Endometrium (tissue), 2 donors: Measurements from ENCODE around the gene CREBBP.

Experiments
- FAIRE-seq: peaks from 2 replicates; lab custom pipeline; 2012; peaks lifted over from hg19 to GRCh38; lab: Jason Lieb, UNC
- donor health status: control.
- donor health status: control.

Gene CREBBP

DNA sequence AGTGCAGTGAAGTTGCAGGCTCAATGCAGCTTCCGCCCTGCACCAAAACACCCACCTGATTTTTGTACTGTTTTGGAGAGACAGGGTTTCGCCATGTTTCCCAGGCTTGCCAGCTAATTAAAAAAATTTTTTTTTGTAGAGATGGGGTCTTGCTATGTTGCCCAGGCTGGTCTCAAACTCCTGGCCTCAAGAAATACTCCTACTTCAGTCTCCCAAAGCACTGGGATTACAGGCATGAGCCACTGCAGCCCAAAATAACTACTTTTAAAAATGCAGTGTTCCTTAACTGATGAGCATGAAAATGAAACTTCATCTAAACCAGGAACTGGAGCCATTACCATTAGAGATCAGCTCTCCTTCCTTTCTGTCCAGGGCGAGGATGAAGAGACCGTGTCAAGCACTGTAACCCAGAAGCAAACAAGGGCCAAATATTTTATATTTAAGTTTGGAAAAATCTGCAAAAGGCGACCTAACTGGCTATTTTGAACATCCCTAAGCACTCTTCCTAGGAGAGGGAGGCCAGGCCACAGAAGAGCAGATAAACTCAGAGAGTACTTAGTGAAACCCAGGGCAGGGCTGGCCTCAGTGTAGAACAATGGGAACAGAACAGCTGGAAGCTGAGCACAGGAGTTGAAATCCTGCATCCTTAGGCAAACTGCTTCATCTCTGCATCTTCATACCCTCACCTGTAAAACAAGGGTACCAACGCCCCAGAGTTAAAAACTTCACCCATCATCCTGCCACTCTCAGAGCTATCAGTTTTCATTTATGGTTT lies 24.0 kb downstream of the CREBBP start:
- FAIRE-seq, result no peak

DNA sequence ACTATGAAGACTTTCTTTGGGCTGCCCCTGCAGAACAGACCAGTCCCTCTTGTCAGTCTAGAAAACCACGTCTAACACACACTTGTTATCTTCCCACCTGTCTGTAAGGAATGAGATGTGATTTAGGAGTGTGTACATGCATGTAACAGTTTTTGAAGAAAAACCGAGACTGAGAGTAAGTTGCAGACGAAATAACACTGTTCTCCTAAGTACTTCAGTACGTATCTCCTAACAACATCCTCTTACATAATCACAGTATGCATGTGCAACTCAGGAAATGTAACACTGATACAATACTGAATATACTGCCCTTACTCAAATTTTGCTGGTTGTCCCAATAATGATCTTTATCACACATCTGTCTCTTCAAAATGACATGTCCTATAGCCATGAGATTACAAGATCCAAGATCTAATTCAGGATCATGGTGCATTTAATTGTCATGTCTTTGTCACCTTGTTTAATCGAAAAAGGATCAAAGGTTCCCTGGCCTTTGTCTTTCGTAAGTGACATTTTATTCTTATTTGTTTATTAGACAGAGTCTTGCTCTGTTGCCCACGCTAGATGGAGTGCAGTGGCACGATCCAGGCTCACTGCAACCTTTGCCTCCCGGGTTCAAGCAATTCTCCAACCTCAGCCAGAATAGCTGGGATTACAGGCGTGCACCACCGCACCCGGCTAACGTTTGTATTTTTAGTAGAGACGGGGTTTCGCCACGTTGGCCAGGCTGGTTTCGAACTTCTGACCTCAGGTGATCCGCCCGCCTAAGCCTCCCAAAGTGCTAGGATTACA lies 25.6 kb downstream of the CREBBP start:
- FAIRE-seq, result no peak

DNA sequence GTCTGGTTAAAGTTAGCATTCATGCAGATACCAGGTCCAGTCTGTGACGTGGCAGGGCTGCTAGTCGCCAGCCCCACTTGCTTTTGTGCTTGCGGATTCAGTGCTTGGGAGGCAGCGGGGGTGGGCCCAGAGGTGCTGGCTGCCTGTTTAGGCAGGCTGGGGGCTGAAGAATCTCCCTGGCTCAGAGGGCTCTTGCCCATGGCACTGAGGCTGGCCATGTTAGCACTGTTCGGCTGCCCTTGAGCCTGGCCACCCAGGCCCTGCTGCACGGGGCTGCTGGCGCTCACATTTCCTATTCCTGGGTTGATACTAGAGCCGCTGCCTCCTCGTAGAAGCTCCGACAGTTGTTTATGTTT lies 30.0 kb downstream of the CREBBP start:
- FAIRE-seq, result no peak

DNA sequence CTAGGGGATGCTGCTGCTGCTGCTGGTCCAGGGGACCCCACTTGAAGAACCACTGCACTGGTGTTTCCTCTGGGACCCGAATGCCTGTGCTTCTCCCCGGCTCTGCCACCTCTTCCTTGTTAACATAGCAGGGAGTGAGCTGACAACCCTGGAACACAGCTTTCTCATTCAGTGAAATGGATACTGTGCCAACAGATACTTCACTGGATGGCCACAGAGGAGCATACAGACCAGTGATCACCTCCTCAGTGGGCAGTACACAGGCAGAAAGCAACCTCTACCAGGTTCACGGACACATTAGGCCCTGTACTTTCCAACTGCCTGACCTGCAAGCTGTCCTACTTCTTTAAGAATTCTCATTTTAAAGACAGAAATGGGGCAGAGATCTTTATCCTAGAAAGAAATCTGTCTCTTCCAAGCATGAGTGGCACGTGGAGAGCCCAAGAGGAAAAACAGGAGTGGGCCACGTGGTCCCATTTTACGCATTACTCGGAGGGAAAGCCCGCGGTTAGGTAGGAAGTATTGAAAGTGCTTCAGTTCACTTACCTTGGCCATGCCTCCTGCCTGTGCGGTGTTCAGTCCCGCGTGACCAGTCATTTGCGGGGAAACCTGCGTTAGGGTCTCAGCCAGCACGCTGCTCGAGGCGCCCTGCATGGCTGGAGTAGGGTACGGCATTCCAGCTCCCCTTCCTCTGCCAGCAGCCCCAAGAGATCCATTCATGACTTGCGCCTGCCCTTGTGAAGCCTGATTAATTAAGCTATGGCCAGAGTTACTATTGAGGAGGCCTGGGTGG lies 30.6 kb downstream of the CREBBP start:
- no peak for FAIRE-seq

DNA sequence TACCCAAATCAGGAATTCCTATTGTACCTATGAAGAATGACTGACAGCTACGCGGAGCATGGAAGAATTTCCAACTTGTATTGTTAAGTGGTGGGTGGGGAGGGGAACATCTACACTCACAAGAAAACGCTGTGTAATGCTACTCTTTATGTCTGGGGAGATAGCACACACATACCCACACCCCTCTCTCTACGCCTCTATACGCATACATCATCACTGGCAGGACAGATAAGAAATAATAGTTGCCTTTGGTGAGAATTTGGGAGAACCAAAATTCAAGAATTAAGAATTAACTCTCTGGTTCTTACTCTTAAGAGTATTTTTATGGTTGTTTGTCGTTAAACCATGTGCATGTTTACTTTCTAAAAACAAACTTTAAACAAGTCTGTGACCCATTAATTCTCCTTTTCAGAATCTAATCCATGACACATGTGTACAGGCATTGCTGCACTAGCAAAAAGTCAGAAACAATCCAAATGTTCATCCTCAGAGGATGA lies 33.9 kb downstream of the CREBBP start:
- peak; percentile 12 for FAIRE-seq

DNA sequence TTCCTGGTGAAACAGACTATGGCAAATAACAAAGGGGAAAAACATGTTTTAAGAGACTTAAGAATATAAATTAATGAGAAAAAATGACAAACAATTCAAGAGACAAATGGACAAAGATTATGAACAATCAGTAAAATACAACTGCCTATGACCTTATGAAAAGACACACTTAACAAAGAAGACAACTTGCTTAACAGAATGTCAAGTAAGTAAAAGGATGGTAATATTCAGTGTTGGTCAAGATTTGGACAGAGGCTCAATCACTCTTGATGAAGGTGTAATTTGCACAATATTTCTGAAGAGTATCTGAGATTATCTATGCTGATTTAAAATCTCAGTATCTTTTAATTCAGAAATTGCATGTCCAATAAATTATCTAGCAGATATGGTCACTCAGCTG lies 34.4 kb downstream of the CREBBP start:
- no peak for FAIRE-seq

DNA sequence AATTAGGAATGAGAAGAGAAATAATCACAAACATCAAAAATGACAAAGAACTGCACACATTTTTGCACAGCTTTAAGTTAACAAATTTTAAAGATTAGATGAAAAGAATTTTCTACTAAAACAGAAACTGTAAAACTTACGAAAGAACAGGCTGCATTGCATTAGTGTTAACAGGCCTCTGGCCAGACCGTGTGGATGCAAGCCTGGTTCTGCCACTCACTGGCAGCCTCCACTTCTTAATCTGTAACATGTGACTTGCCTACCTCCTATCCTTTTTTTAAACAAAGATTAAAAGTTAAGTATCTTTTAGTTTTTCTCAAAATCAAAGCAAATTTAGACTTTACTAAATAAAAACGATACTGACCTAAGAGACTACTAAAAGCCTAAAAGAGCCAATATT lies 37.5 kb downstream of the CREBBP start:
- FAIRE-seq, result no peak

DNA sequence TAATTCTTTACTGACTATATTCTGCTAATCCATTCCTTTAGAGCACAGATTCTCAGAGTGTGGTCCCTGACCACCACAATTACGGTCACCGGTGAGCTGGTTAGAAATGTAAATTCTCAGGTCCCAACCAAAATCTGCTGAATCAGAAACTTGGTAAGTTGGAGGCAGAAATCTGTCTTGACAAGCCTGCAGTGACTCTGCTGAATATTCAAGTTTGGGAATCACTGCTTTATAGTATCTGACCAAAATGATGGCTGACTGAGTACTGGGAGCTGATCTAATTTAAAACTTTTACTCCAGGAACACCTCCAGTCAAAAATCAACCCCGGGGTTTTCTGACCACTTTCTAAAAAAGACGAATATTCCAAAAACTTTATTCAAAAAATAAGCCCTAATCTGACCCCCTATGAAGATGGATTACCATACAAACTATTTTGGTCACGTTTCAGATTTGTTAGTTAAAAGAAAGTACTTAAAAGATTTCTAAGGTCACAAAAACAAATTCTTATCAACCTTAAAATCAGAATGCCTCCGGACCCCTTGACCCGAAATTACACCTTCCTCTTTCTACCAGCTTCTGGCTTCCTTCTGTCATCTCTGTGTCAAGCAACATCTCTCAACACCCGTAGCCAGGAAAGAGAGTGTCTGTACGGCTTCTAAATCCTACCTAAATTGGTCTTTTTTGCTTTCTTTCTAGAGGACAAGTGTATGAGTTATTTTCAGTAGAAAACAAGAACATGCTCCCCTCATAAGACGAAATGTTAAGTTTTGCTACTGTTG lies 38.6 kb downstream of the CREBBP start:
- no peak for FAIRE-seq

DNA sequence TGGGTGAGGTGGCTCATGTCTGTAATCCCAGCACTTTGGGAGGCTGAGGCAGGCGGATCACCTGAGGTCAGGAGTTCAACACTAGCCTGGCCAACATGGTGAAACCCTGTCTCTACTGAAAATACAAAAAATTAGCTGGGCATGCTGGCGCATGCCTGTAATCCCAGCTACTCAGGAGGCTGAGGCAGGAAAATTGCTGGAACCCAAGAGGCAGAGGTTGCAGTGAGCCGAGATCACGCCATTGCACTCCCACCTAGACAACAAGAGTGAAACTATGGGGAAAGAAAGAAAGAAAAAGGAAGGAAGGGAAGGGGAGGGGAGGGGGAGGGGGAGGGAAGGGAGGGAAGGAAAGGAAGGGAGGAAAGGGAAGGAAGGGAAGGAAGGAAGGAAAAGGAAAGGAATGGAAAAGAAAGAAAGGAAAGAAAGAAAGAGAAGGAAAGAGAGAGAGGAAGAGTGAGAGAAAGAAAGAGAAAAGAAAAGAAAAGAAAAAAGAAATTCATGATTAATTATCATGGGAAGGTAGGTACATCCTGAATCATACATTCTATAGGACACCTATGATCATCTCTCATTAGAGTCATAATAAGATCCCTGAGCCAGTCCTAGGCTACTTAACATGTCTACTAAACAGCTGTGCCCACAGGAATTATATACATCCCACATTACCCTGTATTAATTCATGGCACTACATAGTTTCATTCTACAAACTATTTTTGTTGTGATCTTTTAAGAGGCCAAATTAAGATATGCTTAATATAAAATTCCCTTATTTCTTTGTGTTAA lies 40.9 kb downstream of the CREBBP start:
- FAIRE-seq, result no peak

DNA sequence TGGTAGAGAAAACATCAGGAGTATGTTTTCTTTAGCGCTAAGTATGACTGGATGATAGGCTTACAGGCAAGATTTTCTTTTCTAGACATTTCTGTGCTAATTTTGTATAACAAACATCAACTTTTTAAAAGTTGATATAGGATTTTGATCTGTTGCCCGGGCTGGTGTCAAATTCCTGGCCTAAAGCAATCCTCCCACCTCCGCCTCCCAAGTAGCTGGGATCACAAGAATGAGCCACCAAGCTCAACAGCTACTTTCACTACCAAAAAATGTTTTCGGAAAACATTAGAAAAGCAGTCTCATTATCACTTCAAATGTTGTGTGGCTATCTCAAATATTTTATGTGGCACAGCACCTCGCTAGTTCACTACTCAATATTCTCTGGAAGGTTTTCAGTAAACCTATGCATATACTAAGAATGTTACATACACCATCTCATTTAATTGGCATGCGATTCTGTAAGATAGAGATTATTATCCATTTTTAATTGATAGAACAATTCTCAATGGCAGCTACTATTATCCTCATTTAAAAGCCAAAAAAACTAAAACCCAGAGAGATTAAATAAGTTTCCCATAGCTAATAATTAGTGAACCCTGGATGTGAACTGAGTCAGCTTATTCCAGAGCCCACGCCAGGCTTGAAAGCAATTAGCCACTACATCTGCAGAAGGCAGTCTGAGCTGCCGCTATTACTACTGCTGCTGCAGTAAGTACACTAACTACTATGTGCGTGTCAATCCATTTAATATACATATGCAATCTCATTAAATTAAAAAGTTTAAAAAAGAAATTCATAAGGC lies 41.7 kb downstream of the CREBBP start:
- no peak for FAIRE-seq

DNA sequence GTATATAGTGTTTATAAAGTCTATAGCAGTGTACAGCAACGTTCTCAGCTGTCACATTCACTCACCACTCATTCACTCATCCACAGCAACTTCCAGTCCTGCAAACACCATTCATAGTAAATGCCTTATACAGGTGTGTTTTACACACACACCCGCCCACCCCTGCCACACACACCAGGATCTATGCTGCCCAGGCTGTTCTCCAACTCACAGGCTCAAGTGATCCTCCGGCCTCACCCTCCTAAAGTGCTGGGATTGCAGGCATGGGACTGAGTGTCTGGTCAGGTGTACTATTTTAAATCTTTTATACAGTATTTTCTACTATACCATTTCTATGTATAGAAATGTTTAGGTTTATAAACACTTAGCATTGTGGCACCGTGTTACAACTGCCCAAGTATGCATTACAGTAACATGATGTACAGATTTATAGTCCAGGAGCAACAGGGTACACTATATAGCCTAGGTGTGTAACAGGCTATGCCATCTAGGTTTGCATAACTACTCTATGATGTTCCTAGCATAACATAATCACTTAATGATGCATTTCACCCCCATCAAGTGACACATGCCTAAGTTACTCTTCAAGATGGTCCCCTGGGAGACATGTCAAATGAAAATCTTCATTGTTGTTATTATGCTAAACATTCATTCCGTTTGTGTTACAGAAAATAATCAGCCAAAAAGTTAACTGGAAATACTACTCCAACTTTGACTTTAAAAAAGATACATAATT lies 42.5 kb downstream of the CREBBP start:
- no peak for FAIRE-seq

DNA sequence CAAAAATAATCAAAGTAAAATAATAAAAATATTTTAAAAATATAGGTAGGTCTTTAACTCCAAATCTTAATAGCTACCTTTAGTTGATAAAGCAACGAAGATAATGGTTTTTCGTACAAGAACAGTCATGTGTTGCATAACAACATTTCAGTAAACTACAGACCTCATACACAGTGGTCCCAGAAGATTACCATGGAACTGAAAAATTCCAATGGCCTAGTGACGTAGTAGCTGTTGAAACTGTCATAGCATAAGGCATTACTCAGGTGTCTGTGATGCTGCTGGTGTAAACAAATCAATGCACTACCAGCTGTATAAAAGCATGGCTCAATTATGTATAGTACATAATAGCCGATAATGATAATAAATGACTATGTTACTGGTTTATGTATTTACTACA lies 43.9 kb downstream of the CREBBP start:
- no peak for FAIRE-seq

DNA sequence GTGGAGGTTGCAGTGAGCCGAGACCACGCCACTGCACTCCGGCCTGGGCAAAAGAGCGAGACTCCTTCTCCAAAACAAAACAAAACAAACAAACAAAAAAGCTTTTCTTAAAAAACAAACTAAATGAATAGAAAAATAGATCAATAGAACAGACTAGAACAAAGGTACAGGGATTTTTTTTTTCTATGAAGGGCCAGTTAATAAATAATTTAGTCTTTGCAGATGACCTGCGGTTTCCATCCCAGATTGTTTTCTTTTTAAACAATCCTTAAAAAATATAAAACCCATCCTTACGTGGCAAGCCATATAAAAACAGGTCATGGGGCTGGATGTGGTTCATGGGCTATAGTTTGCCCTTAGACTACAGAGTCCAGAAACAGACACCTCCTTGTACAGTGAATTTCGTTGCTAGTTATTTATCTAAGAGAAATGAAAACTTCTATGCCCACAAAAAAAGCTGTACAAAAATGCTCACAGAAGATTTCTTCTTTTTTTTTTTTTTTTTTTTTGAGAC lies 45.4 kb downstream of the CREBBP start:
- no peak for FAIRE-seq

DNA sequence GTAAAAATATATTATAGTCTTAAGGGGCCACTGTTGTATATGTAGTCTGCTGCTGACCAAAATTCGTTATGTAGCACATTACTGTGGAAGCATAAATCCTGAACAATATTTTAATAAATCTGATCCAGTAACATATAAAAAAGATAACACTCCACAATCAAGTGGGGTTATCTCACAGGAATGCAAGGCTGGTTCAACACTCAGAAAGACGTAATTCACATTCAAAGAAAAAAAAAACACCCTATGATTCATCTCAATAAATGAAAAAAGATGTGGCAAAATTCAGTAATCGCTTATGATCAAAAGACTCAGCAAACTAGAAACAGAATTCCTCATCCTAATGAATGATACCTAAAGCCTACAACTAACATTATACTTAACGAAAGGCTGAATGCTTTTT lies 47.8 kb downstream of the CREBBP start:
- FAIRE-seq, result no peak

DNA sequence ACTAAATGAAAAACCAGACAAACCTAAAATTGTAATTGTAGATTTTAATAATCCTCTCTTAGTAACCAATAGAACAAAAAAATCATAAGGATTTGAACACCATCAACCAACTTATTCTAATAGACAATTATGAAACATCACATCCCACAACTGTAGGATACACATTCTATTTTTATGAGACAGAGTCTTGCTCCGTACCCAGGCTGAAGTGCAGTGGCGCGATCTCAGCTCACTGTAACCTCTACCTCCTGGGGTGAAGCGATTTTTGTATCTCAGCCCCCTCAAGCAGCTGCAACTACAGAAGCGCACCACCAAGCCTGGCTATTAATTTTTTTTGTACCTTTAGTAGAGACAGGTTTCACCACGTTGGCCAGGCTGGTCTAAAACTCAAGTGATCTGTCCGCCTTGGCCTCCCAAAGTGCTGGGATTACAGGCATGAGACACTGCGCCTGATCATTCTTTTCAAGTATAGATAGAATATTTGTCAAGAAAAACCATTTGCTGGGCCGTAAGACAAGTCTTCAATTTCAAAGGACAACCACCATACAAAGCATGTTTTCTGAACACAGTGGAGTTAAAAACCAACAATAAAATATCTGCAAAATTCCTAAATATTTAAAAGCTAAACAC lies 49.8 kb downstream of the CREBBP start:
- FAIRE-seq, result no peak

DNA sequence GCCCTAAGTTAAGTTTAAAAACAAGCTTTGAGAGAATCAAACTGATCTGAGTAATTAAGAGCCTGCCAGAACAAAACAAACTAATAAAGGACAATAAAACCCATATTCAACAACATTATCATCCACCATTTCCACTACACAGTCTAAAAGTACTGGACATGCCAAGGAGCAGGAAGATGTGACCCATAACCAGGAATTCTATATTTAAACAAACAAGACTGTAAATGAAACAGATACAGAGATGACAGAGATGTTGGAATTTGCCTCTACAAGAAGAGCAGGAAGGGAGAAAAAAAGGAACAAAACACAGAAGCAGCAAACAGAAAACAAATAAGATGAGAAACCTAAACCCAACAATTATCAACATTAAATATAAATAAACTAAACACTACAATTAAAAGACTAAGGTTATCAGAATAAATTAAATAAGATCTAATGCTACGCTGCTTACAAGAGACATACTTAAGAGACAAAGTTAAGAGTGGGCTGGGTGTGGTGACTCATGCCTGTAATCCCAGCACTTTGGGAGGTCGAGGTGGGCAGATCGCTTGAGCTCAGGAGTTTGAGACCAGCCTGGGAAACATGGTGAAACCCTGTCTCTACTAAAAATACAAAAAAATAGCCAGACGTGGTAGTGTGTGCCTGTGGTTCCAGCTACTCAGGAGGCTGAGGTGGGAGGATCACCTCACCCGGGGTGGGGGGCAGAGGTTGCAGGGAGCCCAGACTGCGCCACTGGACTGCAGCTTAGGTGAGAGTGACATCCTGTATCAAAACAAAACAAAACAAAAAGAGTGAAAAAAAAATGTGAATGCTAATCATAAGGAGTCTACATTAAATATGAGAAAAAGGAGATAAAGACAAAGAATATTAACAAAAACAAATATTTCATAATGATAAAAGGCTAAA lies 50.6 kb downstream of the CREBBP start:
- no peak for FAIRE-seq

DNA sequence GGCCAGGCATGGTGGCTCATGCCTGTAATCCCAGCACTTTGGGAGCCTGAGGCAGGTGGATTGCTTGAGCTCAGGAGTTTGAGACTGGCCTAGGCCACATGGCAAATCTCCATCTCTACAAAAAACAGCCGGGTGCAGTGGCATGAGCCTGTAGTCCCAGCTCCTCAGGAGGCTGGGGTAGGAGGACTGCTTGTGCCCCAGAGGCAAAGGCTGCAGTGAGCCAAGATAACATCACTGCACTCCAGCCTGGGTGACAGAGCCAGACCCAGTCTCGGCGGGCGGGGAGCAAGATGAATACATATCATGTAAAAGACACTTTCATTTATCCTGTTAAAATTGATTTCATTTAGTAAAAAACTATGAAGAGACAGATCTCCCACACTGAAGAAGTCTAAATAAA lies 54.6 kb downstream of the CREBBP start:
- FAIRE-seq, result no peak

DNA sequence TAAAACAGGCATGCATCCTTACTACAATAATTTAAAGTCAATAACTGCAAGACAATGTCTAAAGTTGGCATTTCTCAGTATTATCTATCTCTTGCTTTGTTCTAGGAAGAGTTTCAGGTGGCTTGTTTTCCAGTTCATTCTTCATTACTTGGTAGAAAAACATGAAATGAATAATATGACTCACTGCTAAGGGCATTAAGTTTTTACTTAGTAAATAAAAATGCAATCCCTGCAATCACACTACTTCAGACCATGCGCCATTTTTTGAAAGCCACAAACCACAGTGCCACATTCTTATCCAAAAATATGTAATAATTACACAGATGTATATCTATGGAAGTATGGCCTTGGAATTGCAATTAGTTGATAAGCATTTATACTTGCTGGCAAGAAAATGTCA lies 55.4 kb downstream of the CREBBP start:
- no peak for FAIRE-seq
